GM12878 (cell line): Measurements from ENCODE around the gene AHNAK. TPM values are rescaled to one million over a fixed set of nuclear protein-coding genes. Genes with fewer than 3 reads are reported as not detected.

Experiments
- ATAC-seq: fragments of 200-7000 bp; cut with Tn5 transposase; 3 replicates; pipeline ENCODE4 v1.9.1; 2020; ENCODE audit warnings: mild to moderate bottlenecking, moderate library complexity
- BruUV-seq: library from RNA; stranded (reverse); fragments of 400-500 nt; replicated peaks from 2 replicates; lab custom pipeline; 2021; lab: Mats Ljungman, UMichigan
- CTCF ChIA-PET: fragments of 300-600 bp; sonication (Branson Sonifier 250); formaldehyde crosslinking; extraction: SDS; loops from one replicate; lab custom pipeline; 2021; ENCODE audit warnings: inconsistent platforms; lab: Yijun Ruan, JAX
- POLR2A ChIA-PET: fragments of 350-600 bp; formaldehyde crosslinking; extraction: SDS; loops from one replicate; lab custom pipeline; 2021; ENCODE audit warnings: inconsistent platforms; lab: Charles Lee
- RAD21 ChIA-PET: fragments of 300-600 bp; sonication (Branson Sonifier 250); formaldehyde crosslinking; loops from one replicate; lab custom pipeline; 2023; ENCODE audit warnings: antibody characterized with exemption; ENCODE audit not compliant: unreplicated experiment; lab: Charles Lee
- SMC1A ChIA-PET: fragments of 300-600 bp; sonication (Branson Sonifier 250); formaldehyde crosslinking; loops from one replicate; lab custom pipeline; 2023; ENCODE audit not compliant: unreplicated experiment, uncharacterized antibody; lab: Charles Lee
- DNase-seq: peaks from one replicate; pipeline ENCODE4 v3.0.0-alpha.2; 2011; ENCODE audit warnings: low read depth, low spot score
- FAIRE-seq: peaks from 3 replicates; lab custom pipeline; 2011; peaks lifted over from hg19 to GRCh38; lab: Jason Lieb, UNC
- H2AFZ ChIP-seq: 2 replicates; pipeline ENCODE4 v1.6.0; 2011; ENCODE audit warnings: low read depth, low read length, control low read depth; ENCODE audit not compliant: control insufficient read depth
- H3K27ac ChIP-seq: 2 replicates; pipeline ENCODE4 v1.5.1; 2011; ENCODE audit warnings: control low read depth; ENCODE audit not compliant: control insufficient read depth, insufficient read depth
- H3K27me3 ChIP-seq, 2 experiments: replicated peaks in 1 of 2; 2 replicates each; pipeline versions ENCODE4 v1.6.0 to v1.6.1; 2011; ENCODE audit warnings: low read length in 1 of 2; ENCODE audit not compliant: control insufficient read depth in 2 of 2, insufficient read depth in 2 of 2
- H3K36me3 ChIP-seq, 2 experiments: 2 replicates each; pipeline ENCODE4 v1.5.1; 2011; ENCODE audit warnings: low read length in 1 of 2; ENCODE audit not compliant: control insufficient read depth in 2 of 2, insufficient read depth in 2 of 2
- H3K4me1 ChIP-seq: 2 replicates; pipeline ENCODE4 v1.6.1; 2011; ENCODE audit warnings: mild to moderate bottlenecking, low read length, moderate library complexity, mixed read lengths; ENCODE audit not compliant: control insufficient read depth, insufficient read depth
- H3K4me2 ChIP-seq: 2 replicates; pipeline ENCODE4 v1.6.0; 2011; ENCODE audit warnings: control low read depth; ENCODE audit not compliant: control insufficient read depth, insufficient read depth
- H3K4me3 ChIP-seq: fragments of 200-600 bp; sonication (generic); 2 replicates; pipeline ENCODE4 v1.5.1; 2016
- H3K79me2 ChIP-seq: 2 replicates; pipeline ENCODE4 v1.6.0; 2011; ENCODE audit warnings: low read length; ENCODE audit not compliant: control insufficient read depth, insufficient read depth
- H3K9ac ChIP-seq: 2 replicates; pipeline ENCODE4 v1.8.0; 2011; ENCODE audit warnings: low read length, control low read depth, mixed read lengths; ENCODE audit not compliant: control insufficient read depth, insufficient read depth
- H3K9me3 ChIP-seq: replicated peaks from 3 replicates; pipeline ENCODE4 v1.5.1; 2011; ENCODE audit warnings: mild to moderate bottlenecking, low read length; ENCODE audit not compliant: control insufficient read depth, insufficient read depth
- H4K20me1 ChIP-seq: 2 replicates; pipeline ENCODE4 v1.6.0; 2011; ENCODE audit not compliant: control insufficient read depth, insufficient read depth
- BACH1 ChIP-seq: fragments of 450-650 bp; IDR thresholded peaks from 2 replicates; pipeline ENCODE4 v1.6.1; 2017; ENCODE audit warnings: mild to moderate bottlenecking, borderline replicate concordance
- BRCA1 ChIP-seq: IDR thresholded peaks from 2 replicates; pipeline ENCODE4 v1.6.1; 2011; ENCODE audit warnings: low read depth, low read length, improper control_type of control experiment
- CEBPZ ChIP-seq: fragments of 150-350 bp; IDR thresholded peaks from 2 replicates; pipeline ENCODE4 v1.6.1; 2016; ENCODE audit warnings: low read depth, low read length
- DPF2 ChIP-seq: fragments of 450-650 bp; IDR thresholded peaks from 2 replicates; pipeline ENCODE4 v1.6.1; 2017; ENCODE audit warnings: mild to moderate bottlenecking
- E2F8 ChIP-seq: fragments of 450-650 bp; IDR thresholded peaks from 2 replicates; pipeline ENCODE4 v1.6.1; 2018; ENCODE audit warnings: mild to moderate bottlenecking, low read depth, moderate library complexity; ENCODE audit not compliant: partially characterized antibody
- GATAD2B ChIP-seq: fragments of 450-650 bp; conservative IDR thresholded peaks from 2 replicates; pipeline ENCODE4 v1.6.1; 2017; ENCODE audit warnings: low read depth, mild to moderate bottlenecking, moderate library complexity
- HDAC6 ChIP-seq: fragments of 200-600 bp; sonication (generic); IDR thresholded peaks from one replicate; pipeline ENCODE4 v1.8.0; 2017; ENCODE audit warnings: antibody characterized with exemption; ENCODE audit not compliant: unreplicated experiment
- LARP7 ChIP-seq: fragments of 450-650 bp; IDR thresholded peaks from 2 replicates; pipeline ENCODE4 v1.6.1; 2017; ENCODE audit warnings: mild to moderate bottlenecking
- MTA2 ChIP-seq: fragments of 450-650 bp; IDR thresholded peaks from 2 replicates; pipeline ENCODE4 v1.6.1; 2016; ENCODE audit warnings: low read depth, mild to moderate bottlenecking, moderate library complexity
- MTA3 ChIP-seq: IDR thresholded peaks from 2 replicates; pipeline ENCODE4 v1.6.1; 2012; ENCODE audit warnings: low read length, inconsistent platforms, borderline replicate concordance
- RELA ChIP-seq: fragments of 450-650 bp; IDR thresholded peaks from 2 replicates; pipeline ENCODE4 v1.8.0; 2014; ENCODE audit warnings: borderline replicate concordance; ENCODE audit not compliant: partially characterized antibody
- SUZ12 ChIP-seq: fragments of 200-600 bp; sonication (generic); IDR thresholded peaks from one replicate; pipeline ENCODE4 v1.6.1; 2018; ENCODE audit warnings: antibody characterized with exemption, mild to moderate bottlenecking; ENCODE audit not compliant: unreplicated experiment
- TARDBP ChIP-seq: IDR thresholded peaks from 2 replicates; pipeline ENCODE4 v1.6.1; 2016; ENCODE audit warnings: borderline replicate concordance
- USF2 ChIP-seq: IDR thresholded peaks from 2 replicates; pipeline ENCODE4 v1.6.1; 2011; ENCODE audit warnings: low read depth, low read length, improper control_type of control experiment, borderline replicate concordance
- WRNIP1 ChIP-seq: IDR thresholded peaks from 2 replicates; pipeline ENCODE4 v1.6.1; 2011; ENCODE audit warnings: low read depth, low read length, improper control_type of control experiment, borderline replicate concordance
- ZBED1 ChIP-seq: IDR thresholded peaks from 2 replicates; pipeline ENCODE4 v1.6.1; 2016; ENCODE audit warnings: borderline replicate concordance
- WGBS: methylation state at CpG from one replicate; pipeline ENCODE4 v1.1.6; 2016; ENCODE audit warnings: low lambda C conversion rate; ENCODE audit not compliant: insufficient replicate concordance, insufficient coverage; ENCODE audit errors: missing lambda C conversion rate; 5-methylcytosine and 5-hydroxymethylcytosine counted together
- in situ Hi-C: fragments of 300-500 bp; cut with MboI; formaldehyde crosslinking; loops from 9 replicates; pipeline ENCODE4 v1.14.3; 2018; ENCODE audit warnings: mixed read lengths
- intact Hi-C: fragments of 100-400 bp; cut with micrococcal nuclease; formaldehyde crosslinking; loops from one replicate; pipeline ENCODE4 v1.14.2; 2022; ENCODE audit not compliant: unreplicated experiment
- polyA plus RNA-seq, 11 experiments: library from polyadenylated mRNA; depleted of rRNA in 4 of 11; unstranded in 6 of 11; stranded (reverse) in 5 of 11; fragments of >200 nt; fragmentation: Nextera tagmentation in 4 of 11; fragmentation: Illumina TruSeq in 1 of 11; extraction: Ambion mirVana in 4 of 11; extraction: Trizol in 1 of 11; gene quantifications; 1 replicate in 1 of 11; 2 replicates in 10 of 11; pipeline versions ENCODE4 v1.2.1 to v1.2.3, GENCODE V29; 2011 to 2016; ENCODE audit warnings: inconsistent platforms in 2 of 11, missing spikeins in 2 of 11, low read depth in 1 of 11
- total RNA-seq, 4 experiments: library from RNA; depleted of rRNA in 3 of 4; stranded (reverse); fragments of >200 nt in 3 of 4; fragmentation: Illumina TruSeq in 1 of 4; extraction: Trizol in 1 of 4; gene quantifications; 2 replicates each; pipeline versions ENCODE4 v1.2.1 to v1.2.3, GENCODE V29; 2013 to 2021

Gene AHNAK
- total and polyA plus RNA-seq, 10 of the 15 experiments (the other 5 are each of a cell fraction or from before 2014, with no cell fraction given) = 0.76 to 90.3 (median 19.4) TPM

GRCh38 chr11:62573006-62573591 lies 26.5 kb upstream of the AHNAK start:
- Histone ChIP-seq H2AFZ (peak overlapping the region; percentile 86), H3K4me2 (peak overlapping the region; percentile 80), H3K4me1 (peaks cover 24% of the 10 kb centered on the region), H3K9ac (peak overlapping the region; percentile 98), H3K4me3 (peak overlapping the region; percentile 99), H4K20me1 (no peaks in the 10 kb centered on the region), H3K79me2 (peaks cover 59% of the 10 kb centered on the region), H3K27ac (peak overlapping the region; percentile 93), H3K27me3 (no peaks in the 10 kb centered on the region), H3K36me3 (peaks cover 14 to 38% of the 10 kb centered on the region in 2 experiments), H3K9me3 (no peaks in the 10 kb centered on the region)
- RAD21 ChIA-PET = interaction anchor here (0.8 to 3.3 kb wide), 17 partner anchors 8 to 198 kb away, joined by 3 to 27 read pairs (median 5); partner anchors contain the start of genes AHNAK, B3GAT3, C11orf98 and CSKMT
- CTCF ChIA-PET = interaction anchor here (0.8 to 4.4 kb wide), 9 partner anchors 15 to 174 kb away, joined by 3 to 56 read pairs (median 5); partner anchors contain the start of gene TUT1
- BruUV-seq = TSS peak; percentile 86
- no peak for DNase-seq
- intact Hi-C loops = no loop called here
- POLR2A ChIA-PET = interaction anchor here (0.6 to 5.0 kb wide), 28 partner anchors 8 to 198 kb away, joined by 3 to 37 read pairs (median 5); partner anchors contain the start of genes B3GAT3, C11orf98, CSKMT and HNRNPUL2
- in situ Hi-C loops = no loop called here
- no peak for FAIRE-seq
- 1% methylated on average over 33 of the region's 33 CpGs for WGBS
- SMC1A ChIA-PET = interaction anchor here (1.0 to 2.2 kb wide), 10 partner anchors 14 to 464 kb away, joined by 3 to 14 read pairs (median 5); partner anchors contain the start of gene TUT1
- peak; percentile 26 for ATAC-seq
- TF ChIP-seq RELA (no peak), MTA3 (no peak; the same call in 1 of the 2 replicates), SUZ12 (no peak), USF2 (no peak), BRCA1 (no peak), BACH1 (no peak), TARDBP (no peak), LARP7 (no peak), MTA2 (0 out of 2 replicates have a peak, but pooled peaks have one; percentile 27), GATAD2B (0 out of 2 replicates have a peak, but pooled peaks have one; percentile 28), WRNIP1 (0 out of 2 replicates have a peak, but pooled peaks have one; percentile 20), DPF2 (peak; percentile 14; the same call in 1 of the 2 replicates), HDAC6 (no peak), CEBPZ (no peak), E2F8 (no peak), ZBED1 (no peak)
